NK-92 (cell line): ENCODE measurements around the gene EVI5L.
"Not testable (repeated sequence)": the region's sequence is repeated elsewhere in the genome, so short reads cannot be mapped to it uniquely, and the experiment has no call there.

Experiments used
- DNase-seq: peaks from one replicate; lab custom pipeline; 2025; ENCODE audit not compliant: unreplicated experiment; lab: John Stamatoyannopoulos, UW

Gene EVI5L

DNA sequence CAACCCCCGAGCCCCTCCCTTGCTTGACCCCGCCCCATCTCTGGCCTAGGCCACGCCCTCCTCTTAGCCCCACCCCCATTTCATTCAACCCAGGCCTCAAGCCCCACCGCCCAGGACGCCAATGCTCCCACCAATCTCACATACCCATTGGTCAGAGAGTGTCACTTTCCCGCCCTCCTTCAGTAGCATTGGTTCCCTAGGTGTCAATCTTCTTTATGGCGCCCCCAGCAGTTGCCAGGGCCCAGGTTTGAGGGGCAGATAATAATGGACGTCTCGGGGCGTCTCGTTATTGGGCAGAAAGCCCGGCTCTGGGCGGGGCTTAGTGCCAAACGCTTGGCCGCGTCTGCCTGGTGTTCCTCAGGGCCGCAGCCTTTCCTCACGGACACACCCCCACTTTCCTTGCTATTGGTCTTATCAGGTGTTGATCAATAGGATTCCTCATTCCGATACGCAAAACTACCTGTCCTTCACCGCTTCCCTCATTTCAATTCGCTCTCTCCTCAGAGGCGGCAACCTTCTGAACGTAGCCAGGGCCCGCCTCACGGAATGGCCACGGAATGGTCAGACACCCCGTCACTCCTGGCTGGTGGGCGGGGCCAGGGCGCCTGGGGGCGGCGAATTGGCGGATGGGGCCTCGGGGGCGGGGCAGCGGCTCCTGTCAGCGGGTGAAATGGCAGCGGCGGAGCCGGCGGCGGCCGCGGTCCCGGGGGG, at the start of gene EVI5L:
TSS of gene EVI5L (plus strand) at position 658 of the 711 bp plus-strand sequence. CDS start 16,325 bp downstream, outside the sequence.
- DNase-seq = peak; percentile 98

DNA sequence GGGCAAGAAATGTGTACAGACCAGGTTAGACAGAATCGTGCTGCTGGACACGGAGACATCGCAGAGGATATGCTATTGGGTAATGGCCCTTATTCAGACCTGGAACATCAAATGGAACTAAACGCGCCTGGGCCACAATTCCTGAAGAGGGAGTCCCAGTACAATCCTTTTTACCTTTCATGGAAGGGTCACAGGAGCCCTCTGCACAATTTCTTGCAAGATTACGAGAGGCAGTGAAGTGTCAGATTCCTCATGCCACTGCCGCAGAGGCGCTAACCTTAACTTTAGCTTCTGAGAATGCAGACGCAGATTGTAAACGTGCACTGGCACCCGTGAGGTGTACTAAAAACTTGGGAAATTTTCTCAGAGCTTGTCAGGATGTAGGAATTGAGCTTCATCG, 48.9 kb upstream of the EVI5L start:
- DNase-seq = no peak

DNA sequence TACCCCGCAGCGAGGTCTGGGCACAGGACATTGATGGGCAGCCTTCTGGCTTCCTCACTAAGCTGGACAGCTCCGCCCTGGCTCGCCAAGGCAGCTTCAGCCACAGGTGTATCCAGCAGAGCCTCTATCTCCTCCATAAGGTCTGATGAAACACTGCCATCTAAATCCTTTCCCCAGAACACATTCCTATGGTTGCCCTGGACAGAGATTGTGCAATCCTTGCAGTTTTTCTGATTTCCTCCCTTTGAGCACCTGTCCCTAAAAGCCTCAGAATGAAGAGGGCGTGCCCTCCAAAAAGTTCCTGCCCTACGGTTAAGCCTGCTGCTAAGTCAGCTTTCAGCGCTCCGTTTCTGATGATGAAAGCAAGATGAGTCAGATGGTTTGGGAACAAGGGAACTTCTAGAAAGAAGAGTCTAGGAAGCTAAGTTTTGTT, 46.0 kb upstream of the EVI5L start:
- DNase-seq = no peak

DNA sequence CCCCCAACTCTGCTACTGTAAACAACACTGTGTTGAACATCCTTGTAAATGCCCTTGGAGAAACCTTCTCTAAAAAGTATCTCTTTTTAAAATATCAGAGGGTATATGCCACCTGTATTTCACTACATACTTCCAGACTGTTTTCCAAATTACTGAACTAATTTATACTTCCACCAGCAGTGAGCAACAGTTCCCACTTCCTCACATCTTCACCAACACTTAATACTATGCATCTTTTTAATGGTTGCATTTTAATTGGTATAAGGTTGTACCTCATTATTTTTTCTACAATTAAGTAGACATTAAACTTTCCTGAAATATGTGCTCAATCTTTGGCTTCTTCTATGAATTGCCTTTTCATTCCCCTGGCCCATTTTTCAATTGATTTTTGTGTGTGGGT, 45.2 kb upstream of the EVI5L start:
- no peak for DNase-seq

DNA sequence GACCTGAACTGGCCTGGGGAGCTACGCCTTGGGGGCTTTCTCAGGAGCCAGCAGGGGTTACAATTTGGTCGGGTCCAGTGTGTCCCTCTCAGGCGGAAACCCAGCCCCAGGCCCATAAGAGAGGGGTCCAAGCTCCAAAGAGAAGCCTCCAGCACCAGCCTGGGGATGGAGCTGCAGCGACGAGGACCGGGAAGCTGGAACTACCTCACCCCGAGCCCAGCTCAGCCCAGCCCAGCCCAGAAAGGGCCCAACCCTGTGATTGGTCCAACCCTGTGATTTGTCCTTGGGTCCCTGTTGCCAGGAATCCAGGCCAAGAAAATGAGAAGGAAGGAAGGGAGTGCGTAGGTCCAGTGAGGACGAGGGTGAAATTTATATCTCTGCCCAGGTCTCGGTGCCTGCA, 42.9 kb upstream of the EVI5L start:
- DNase-seq = no peak

DNA sequence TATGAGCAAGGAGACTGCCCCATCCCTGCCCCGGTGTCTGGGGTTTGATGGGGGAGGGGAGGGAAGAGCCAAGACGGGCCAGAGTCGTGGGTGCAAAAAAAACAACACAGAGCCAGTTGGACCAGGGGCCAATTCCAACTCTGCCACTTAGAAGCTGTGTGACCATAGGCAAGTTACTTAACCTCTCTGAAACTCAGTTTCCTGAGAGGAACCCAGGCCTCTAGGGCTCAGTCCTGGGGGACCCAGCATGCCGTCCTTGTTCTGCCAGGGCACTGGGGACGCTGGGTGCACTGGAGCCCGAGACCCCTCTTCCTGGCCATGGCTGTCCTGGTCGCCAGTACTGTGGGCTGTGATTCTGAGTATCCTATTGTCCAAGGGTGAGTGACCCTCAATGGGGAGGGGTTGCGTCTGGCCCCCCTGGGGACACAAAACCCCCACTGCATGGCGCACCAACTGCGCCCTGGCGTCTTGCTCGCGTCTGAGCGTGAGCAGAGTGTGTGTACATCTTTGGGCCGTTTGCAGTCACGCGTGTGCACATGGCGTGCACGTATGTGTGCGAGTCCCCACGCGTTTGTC, 42.3 kb upstream of the EVI5L start:
- no peak for DNase-seq

DNA sequence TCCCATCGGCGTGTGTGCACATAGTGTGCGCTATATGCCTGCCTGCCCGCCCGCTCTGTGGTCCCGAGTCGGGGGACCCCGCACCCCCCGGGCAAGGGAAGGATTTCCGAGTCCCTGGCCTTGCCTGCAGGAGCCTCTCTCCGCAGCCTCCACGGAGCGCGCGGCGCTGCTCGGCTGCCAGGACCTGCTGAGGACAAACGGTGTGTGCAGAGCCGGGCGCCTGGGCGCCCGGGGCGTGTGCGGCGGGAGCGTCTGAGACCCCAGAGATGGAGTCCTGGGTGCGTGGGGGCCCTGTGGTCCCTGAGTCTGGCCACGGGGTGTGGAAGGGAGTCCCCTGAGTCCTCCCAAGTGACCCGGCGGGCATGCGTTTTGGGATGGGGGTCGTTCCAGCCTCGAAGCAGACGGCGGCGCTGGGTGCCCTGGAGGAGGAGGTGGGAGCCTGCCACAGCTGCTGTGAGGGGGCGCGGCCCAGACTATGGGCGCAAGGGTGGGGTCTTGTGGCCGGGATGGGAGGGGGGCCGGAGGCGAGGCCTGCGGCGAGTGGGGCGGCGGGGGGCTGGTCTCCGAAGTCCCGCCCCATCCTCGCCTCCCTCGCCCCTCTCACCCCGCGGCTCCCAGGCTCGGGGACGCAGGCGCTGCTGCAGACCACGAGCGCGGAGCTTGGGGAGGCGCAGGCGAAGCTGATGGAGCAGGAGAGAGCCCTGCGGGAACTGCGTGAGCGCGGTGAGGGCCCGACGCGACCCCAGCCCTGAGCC, 41.7 kb upstream of the EVI5L start:
- no peak for DNase-seq

DNA sequence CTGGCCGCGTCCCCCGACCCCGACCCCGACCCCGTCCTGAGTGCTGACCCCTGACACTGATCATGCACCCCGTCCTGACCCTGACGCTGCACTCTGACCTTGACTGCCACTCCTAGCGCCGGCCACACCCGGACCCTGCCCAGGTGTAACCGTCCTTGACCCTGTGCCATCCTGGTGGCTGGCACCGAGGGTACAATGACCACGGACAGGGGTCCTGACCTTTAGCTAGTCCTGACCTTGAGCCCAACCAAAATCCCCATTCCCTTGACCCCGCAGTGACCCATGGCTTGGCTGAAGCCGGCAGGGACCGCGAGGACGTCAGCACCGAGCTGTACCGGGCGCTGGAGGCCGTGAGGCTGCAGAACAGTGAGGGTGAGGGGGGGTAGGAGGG, 41.1 kb upstream of the EVI5L start:
- no peak for DNase-seq

DNA sequence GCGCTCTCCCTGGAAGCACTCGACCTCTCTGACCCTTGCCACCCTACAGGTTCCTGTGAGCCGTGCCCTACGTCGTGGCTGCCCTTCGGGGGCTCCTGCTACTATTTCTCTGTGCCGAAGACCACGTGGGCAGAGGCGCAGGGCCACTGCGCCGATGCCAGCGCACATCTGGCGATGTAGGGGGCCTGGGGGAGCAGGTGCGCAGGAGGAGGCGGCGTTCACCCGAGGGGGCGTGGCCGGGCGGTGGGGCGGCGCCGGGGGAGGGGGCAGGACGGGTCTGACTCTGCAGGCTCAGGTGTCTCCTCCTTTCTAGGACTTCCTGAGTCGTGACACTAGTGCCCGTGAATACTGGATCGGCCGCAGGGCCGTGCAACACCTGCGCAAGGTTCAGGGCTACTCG, 40.6 kb upstream of the EVI5L start:
- no peak for DNase-seq

DNA sequence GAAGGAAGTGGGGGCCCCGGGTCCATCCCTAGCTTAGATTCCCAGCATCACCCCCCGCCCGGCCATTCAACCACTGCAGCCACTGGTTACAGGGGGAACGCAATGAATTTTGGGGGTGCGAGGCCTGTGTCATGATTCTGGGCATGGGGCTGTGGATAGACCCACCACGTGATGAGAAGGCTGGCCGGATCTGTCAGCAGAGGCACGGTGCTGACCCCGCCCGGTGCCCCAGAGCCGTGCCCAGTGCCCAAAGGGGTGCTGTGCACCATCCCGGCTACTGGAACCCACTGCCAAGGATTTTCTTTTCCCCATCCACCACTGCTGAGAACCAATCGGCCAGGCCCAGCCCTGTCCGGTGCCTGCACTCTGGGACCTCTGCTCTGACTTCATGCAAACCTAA, 39.6 kb upstream of the EVI5L start:
- DNase-seq = no peak

DNA sequence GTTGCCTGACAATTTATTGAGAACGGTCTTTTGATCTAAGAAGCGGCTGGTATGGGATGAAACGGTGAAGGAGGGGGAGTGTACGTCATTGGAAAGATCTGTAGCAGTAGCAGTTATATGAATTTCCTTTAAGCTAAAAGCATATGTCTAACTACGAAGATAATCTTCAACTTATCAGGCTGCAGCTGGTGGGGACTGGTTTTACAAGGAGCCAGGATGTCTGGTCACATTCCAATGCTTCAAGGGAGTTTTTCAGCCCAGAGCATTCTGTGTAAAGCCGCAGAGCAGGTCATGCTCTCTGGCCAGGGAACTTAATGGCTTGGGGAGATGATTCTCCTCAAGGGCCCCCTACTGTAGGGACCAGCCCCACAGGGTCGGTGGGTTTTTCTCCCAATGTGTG, 37.7 kb upstream of the EVI5L start:
- DNase-seq = no peak

DNA sequence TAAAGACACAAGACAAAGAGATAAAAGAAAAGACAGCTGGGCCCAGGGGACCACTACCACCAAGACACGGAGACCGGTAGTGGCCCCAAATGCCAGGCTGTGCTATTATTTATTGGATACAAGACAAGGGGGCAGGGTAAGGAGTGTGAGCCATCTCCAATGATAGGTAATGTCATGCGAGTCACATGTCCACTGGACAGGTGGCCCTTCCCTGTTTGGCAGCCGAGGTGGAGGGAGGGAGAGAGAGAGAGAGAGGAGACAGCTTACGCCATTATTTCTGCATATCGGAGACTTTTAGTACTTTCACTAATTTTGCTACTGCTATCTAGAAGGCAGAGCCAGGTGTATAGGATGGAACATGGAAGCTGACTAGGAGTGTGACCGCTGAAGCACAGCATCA, 37.3 kb upstream of the EVI5L start:
- not testable (repeated sequence) for DNase-seq

DNA sequence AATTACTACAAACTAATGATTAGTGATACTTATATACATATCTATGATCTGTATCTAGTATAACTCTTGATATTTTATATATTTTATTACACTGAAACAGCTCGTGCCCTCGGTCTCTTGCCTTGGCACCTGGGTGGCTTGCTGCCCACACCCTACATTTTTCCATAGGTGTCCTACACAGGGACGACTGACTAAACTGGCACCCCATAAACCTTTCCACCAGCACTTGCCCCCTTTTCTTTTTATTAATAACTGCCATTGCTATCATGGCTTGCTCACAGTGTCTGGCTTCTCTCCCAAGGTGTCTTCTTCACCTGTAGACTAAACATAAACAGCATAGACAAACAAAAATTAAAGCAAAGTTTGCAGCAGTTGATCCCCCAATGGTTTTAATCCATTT, 36.5 kb upstream of the EVI5L start:
- no peak for DNase-seq

DNA sequence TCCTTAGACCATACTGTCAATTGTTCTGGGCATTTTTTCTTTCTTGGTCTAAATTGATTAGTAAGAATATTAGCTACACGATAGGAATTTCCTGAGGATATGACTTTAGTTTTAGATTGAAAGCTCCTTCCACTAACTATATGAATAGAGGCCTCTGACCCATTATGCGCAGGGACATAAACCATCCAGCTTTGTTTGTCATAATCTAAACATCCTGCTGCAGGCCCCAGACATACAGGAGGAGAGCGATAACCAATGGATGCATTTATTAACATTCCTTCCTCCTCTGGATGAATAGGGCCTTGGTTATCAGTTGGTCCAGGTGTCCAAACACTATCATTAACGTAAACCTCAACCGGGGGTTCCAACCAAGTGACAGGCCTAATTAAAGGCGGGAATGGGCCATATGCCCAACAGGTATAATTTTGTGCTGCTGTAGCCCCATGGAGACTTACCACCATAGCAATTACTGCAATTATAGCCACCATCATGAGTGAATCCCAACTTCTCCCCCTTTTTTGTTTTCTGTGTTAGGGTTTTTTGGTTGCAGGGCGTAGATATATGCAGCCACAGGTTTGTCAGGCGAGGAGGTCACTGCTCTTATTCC, 34.4 kb upstream of the EVI5L start:
- no peak for DNase-seq

DNA sequence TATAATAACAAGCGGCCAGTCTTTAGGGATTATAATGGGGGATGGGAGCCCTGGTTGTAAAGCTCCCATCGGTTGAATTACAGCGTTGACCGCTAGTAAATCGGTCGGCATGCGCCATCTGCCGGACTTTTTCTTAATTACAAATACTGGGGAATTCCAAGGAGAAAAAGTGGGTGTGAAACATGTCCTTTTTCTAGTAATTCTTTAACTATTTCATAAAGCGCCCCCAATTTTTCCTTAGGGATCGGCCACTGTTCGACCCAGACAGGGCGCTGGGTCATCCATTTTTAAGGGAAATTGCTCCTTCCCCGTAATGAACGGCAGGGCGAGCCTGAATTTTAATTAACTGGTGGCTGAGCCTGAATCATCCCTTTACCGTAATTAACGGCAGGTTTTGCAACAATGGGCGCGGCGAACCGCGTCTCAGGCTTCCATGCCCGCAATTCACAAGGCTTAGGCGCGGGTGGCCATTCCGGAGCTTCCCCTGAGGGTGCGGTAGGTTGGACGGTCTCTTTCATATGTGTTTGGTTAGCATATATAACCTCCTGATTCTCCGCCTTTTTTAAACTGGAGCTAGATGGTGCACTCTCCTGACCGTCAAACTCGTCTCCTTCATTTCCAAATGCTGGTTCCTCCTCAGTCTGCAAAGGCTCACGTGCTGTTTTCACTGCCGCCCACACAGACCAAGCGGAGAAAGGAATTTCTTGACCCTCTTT, 30.2 kb upstream of the EVI5L start:
- DNase-seq = no peak

DNA sequence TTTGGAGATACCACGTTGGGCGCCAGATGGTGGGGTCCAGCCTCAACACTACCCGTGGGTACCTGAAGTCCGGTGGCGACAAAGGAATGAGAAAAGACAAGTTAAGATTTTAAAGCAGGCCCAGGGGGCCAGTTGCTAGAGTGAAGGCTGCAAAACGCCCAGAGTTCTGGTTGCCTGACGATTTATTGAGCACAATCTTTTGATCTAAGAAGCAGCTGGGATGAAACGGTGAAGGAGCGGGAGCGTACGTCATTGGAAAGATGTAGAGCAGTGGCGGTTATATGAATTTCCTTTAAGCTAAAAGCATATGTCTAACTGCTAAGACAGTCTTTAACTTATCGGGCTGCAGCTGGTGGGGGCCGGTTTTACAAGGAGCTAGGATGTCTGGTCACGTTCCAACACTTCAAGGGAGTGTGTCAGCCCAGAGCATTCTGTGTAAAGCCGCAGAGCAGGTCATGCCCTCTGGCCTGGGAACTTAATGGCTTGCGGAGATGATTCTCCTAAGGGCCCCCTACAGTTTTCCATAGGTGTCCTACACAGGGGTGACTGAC, 28.9 kb upstream of the EVI5L start:
- no peak for DNase-seq

DNA sequence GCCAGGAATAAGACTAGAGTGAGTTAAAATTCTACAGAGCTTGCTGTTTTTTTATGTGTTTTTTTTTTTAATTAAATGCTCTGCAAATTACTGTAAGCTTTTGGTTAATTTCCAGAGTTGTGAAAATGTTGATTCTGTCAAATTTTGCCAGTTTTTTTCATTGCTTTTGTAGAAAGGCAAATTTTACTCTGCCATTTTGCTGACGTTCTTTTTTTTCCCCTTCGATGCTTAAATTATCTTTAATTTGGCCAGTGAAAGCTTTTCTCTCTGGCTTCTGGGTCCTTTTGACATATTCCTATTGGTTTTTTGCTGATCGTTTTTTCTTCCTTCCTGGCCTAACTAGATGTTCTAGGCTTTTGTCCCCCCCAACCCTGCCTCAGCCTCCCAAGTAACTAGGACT, 23.8 kb upstream of the EVI5L start:
- no peak for DNase-seq

DNA sequence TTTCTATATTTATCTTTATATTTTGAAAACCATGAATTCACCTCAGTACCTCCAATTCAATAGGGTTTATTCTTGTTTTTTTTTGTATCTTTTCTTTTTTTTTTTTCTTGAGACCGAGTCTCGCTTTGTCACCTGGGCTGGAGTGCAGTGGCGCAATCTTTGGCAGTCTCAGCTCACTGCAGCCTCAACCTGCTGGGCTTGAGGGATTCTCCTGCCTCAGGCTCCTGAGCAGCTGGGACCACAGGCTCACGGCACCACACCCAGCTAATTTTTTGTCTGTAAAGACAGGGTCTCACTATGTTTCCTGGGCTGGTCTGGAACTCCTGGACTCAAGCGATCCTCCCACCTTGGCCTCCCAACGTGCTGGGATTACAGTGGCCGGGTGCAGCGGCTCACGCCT, 23.1 kb upstream of the EVI5L start:
- DNase-seq = no peak

DNA sequence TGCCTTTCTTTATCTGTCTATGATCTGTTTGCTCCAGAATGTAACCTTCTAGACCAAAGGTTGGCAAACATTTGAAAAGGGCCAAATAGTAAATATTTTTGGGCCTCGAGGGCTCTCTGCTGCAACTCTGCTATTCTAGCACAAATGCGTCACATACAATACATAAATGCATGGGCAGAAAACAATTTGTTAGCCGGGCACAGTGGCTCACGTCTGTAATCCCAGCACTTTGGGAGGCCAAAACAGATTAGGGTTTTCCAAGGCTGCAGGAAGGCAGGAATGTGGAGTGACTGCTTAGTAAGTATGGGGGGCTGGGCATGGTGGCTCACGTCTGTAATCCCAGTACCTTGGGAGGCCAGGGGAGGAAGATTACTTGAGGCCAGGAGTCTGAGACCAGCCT, 21.9 kb upstream of the EVI5L start:
- no peak for DNase-seq

DNA sequence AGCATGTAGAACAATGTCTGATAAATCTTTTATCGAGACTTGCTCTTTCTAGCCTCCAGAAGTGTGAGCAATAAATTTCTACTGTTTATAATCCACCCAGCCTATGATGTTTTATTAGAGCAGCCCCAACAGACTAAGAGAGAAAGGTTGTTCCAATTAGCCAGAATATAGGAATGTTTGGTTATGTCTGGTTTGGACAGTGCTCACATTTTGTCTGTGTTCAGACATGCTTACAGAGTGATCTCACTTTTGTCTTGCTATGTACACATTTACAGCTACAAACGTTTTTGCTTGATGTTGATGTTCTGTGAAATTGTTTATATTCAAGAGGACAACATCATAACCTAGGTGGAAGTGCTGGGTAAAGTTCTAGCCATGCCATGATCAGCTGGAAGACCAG, 18.0 kb upstream of the EVI5L start:
- no peak for DNase-seq

DNA sequence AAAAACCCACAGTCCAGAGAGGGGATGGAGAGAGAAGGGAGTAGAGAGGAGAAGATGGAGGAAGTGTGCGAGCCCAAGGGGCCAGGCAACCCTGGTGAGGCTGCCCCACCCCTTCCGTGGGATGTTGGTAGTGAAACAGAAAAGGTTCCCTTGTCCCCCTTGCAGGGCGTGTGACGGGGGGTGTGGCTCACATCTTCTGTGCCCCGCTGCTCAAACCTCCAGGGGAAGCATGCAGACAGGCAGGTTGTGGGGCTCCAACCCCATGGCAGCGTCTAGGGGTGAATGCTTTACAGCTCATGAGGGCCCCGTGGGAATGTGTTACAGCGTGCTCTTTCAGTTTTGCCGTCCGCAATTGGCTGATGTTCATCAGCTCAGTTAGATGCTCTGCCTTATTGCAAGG, 14.7 kb upstream of the EVI5L start:
- DNase-seq = no peak
